GM18499 (cell line): Measurements from ENCODE around the gene FGF22.
"Not testable (repeated sequence)": the region's sequence is repeated elsewhere in the genome, so short reads cannot be mapped to it uniquely, and the experiment has no call there.

ENCODE experiments used
- ATAC-seq: cut with Tn5 transposase; IDR thresholded peaks from one replicate; pipeline ENCODE4 v1.9.1; 2021; ENCODE audit warnings: moderate number of reproducible peaks; ENCODE audit not compliant: insufficient read depth, unreplicated experiment

The FGF22 gene

GRCh38 chr19:605061-605971 lies 34.4 kb upstream of the FGF22 start:
- ATAC-seq: not testable (repeated sequence)

GRCh38 chr19:607301-608154 lies 32.2 kb upstream of the FGF22 start:
- no peak for ATAC-seq

GRCh38 chr19:608155-609003 lies 31.3 kb upstream of the FGF22 start:
- ATAC-seq: no peak

- ATAC-seq: no peak
These were observed 30.7 kb upstream of the FGF22 start for GRCh38 chr19:609004-609346.

- no peak for ATAC-seq
These were observed 29.4 kb upstream of the FGF22 start for GRCh38 chr19:610071-610800.

GRCh38 chr19:610801-611480 lies 28.7 kb upstream of the FGF22 start:
- no peak for ATAC-seq

- ATAC-seq: no peak
These were observed 28.2 kb upstream of the FGF22 start for GRCh38 chr19:611481-611868.

- ATAC-seq: no peak
These were observed 26.7 kb upstream of the FGF22 start for GRCh38 chr19:612941-613340.

- no peak for ATAC-seq
These were observed 25.7 kb upstream of the FGF22 start for GRCh38 chr19:613732-614567.

- no peak for ATAC-seq
These were observed 24.1 kb upstream of the FGF22 start for GRCh38 chr19:615619-616018.

- ATAC-seq: no peak
These were observed 23.5 kb upstream of the FGF22 start for GRCh38 chr19:616062-616700.

GRCh38 chr19:616747-617526 lies 22.7 kb upstream of the FGF22 start:
- ATAC-seq: no peak

GRCh38 chr19:617551-618246 lies 22.0 kb upstream of the FGF22 start:
- no peak for ATAC-seq

- no peak for ATAC-seq
These were observed 21.4 kb upstream of the FGF22 start for GRCh38 chr19:618247-618619.

- ATAC-seq: no peak
These were observed 20.9 kb upstream of the FGF22 start for GRCh38 chr19:618674-619285.

- no peak for ATAC-seq
These were observed 20.2 kb upstream of the FGF22 start for GRCh38 chr19:619286-620002.
